Measurements from ENCODE around the gene SLC9A3.

SLC9A3 gene

GRCh38 chr5:472656-473550, 51.3 kb downstream of the SLC9A3 start:
- DNase-seq: peak; percentile 88

- peak; percentile 40 for DNase-seq
Measured at GRCh38 chr5:472076-472655, 52.1 kb downstream of the SLC9A3 start.

- peak; percentile 38 for DNase-seq
Measured at GRCh38 chr5:471750-472058, 52.5 kb downstream of the SLC9A3 start.

DNA sequence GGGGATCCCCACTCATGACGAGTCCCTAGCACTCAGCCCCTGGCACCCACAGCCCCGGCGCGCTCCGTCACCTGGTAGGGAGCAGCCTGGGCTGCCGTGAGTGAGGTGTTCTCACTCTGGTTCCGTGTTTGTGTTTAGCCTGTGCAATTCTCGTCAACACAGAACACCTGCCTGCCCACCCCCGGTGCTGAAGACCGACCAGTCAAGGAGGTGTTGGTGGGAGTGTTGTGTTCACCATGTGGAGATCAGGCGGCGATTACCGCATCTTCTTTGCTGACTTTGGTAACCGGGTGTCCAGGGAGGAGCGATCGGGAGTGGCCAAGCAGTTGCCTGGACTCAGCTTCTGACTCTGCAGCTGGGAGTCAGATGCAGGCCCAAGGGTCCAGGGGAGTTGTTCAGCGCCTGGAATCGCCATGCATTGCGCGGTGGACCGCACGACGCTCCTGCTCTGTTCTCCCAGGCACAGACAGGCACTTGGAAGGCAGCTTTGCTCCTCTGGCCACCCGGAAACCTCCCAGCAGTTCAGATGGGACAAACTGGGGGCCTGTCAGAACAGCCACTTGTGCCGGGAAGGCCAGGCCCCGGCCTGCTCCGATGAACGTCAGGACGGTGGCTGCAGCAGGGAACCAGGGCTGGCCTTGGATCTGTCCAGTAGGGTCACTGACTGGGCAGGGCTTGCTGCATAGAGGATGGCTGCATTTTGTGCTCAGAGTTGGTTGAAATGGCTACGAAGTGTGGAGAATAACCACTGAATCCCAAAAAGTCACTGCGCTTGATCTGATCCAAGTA, 53.1 kb downstream of the SLC9A3 start:
- DNase-seq: no peak

DNA sequence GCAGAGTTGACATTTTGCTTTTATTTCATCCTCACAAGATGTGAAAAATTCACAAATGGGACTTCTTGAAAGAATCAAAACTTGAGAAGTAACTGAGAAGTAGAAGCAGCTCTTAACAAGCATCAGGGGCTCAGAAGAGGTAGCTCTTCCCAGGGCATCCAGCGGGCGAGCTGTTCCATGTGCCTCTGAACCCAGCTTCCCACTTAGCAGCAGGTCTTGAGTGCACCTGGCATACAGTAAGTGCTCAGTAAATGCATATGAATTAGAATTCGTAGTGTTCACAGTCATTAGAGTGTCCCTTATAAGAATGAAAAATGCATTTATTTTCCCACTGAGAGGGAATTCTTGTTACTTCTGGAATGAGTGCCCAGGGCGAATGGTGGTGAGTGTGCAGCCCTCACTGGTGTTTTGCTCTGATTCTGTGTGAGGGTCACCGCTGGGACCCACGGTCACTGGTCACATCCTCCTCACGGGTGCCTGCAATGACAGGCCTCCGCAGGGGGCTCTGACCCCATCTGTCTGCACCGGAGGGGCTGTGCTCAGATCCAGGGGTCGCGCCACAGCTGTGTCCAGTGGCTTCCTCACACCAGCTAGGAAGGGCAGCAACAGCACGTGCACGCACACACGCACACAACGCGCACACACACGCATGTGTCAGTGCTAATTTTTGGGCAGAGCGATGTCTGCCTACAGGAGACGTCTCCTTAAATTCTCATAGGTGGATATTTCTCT, 54.3 kb downstream of the SLC9A3 start:
- no peak for DNase-seq

DNA sequence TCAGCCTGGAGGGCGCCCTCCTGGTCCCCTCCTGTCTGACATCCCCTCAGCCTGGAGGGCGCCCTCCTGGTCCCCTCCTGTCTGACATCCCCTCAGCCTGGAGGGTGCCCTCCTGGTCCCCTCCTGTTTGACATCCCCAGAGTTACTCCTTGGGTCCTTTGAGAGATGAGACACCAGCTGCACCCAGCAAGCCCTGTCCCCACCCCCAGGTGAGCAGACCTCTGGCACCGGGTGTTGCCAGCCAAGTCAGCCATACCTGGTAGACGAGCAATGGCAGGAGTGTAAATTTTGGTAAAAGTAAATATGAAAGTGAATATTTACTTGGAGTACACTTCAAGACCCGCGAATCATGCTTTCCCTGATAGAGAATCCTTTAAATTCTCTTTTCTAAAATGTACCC, 55.8 kb downstream of the SLC9A3 start:
- no peak for DNase-seq

GRCh38 chr5:466661-467310, 57.5 kb downstream of the SLC9A3 start:
- DNase-seq: no peak

GRCh38 chr5:465591-466403, 58.5 kb downstream of the SLC9A3 start:
- no peak for DNase-seq

DNA sequence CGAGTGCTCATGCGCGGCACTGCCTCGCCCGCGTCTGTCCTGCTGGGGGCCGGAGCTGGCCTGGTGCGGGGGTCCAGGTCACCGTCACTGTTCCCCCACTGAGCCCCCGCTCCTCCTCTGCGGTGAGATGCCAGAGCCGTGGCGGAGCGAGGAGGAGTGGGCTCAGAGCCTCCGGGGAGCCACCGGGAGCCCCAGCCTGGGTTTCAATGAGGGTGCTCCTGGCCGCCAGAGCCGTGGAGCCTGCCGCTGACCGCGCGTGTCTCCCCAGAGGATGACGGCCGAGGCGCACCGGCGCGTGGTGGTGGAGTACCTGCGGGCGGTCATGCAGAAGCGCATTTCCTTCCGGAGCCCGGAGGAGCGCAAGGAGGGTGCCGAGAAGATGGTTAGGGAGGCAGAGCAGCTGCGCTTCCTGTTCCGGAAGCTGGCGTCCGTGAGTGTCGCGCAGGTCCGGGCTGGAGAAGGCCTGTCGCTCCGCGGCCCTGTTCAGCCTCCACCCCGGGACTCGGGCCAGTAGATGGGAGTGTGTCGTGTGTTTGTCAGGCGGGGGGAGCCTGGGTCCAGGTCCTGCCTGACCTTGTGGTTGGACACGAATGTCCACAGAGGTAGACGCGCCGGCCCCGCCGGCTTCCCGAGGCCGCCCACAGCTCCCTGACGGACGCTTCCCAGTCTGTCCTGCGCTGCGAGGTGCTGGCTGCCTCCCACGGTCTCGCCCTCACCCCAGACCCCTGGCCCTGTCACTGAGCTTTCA, 59.2 kb downstream of the SLC9A3 start:
- DNase-seq: no peak

- no peak for DNase-seq
Measured at GRCh38 chr5:464446-464842, 59.8 kb downstream of the SLC9A3 start.

GRCh38 chr5:463952-464351, 60.3 kb downstream of the SLC9A3 start:
- DNase-seq: no peak

DNA sequence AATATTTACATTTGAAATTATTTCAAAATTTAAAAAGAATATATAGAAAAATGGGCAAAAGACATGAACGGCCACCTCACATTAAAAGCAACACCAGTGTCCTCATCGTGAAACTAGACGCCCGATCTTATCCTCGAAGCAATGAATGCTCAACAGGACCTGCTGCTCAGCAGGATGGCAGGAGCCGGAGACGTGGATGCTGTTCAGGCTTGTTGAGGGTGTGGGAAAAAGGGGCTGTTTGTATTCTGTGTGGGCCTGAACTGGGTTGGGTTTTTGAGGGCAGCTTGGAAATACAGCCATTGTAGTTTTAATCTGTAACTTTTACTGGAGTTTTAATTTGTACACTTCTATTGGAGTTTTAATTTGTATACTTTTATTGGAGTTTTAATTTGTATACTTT, 60.9 kb downstream of the SLC9A3 start:
- DNase-seq: no peak

DNA sequence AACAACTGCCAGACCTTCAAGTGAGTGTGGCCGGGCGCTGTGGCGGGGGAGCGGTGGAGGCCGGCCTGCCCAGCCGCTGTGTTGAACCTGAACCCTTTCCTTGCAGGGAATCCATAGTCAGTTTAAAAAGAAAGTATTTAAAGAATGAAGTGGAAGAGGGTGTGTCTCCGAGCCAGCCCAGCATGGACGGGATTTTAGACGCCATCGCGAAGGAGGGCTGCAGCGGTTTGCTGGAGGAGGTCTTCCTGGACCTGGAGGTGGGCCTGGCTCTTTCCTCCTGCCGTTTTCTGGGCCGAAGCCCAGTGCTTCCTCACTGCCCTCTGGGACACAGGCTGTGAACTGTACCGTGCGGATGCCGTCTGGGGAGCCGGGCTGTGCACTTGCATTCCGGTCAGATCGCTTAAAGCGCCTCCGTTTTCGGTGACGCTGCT, 62.2 kb downstream of the SLC9A3 start:
- DNase-seq: no peak

DNA sequence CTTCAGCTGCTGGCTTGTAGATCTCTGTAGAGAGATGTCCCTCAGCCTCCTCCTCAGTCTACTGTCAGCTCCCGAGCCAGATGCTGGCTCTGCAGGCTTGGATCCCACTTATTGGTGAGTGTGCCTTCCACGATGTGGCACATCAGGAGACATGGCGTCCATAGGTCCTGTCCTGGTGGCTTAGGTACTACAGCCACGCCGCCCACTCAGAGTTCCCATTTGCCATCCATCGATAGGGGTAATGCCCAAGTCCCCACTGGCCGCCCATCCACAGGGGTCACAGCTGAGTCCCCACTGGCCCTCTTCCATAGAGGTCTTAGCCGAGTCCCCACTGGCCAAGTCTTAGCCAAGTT, 64.0 kb downstream of the SLC9A3 start:
- DNase-seq: no peak

- no peak for DNase-seq
Measured at GRCh38 chr5:459562-460272, 64.5 kb downstream of the SLC9A3 start.

GRCh38 chr5:458547-459353, 65.5 kb downstream of the SLC9A3 start:
- no peak for DNase-seq

GRCh38 chr5:457195-457961, 66.9 kb downstream of the SLC9A3 start:
- DNase-seq: no peak

- DNase-seq: no peak
Measured at GRCh38 chr5:456351-457194, 67.7 kb downstream of the SLC9A3 start.

Measured in OCI-M1 (cell line).